ENCODE results near the gene BRD1. TPM values are rescaled to one million over a fixed set of nuclear protein-coding genes. Genes with fewer than 3 reads are reported as not detected.

Gene BRD1
- total and polyA plus RNA-seq, 2 experiments from 2014 or later: 12.3 to 33.8 TPM

DNA sequence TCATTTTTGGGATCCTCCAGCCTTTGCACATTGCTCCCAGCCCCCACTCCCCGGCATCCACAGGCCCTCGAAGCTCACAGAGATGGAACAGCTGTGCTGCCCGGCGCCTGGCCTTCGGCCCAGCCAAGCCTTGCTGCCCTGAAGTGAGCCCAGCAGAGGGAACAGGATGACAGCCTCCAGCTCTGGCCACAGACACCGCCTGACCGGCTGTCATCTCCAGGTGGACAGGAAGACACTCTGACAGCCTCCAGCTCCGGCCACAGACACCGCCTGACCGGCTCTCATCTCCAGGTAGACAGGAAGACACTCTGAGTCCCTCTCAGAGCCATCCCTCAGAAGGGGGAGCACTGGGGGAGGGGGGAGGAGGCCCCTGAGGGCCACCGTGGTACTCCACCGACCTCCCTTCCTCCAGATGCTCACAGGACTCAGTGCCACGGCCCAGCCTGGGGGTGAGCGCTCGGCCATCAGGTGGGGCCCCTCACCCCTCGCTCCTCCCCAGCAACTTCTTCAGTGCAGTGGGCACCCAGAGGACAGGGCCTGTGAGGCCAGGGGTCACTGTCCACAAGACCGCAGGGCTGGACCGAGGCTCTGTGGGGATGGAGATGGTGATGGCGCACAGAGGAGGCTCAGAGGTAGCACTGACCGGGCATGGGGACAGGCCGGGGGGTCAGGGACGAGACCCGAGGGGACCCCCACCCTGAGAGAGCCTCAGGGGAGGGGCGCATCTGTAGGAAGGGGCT, 58.6 kb downstream of the BRD1 start (continued):
- TF ChIP-seq, protein P1, sequence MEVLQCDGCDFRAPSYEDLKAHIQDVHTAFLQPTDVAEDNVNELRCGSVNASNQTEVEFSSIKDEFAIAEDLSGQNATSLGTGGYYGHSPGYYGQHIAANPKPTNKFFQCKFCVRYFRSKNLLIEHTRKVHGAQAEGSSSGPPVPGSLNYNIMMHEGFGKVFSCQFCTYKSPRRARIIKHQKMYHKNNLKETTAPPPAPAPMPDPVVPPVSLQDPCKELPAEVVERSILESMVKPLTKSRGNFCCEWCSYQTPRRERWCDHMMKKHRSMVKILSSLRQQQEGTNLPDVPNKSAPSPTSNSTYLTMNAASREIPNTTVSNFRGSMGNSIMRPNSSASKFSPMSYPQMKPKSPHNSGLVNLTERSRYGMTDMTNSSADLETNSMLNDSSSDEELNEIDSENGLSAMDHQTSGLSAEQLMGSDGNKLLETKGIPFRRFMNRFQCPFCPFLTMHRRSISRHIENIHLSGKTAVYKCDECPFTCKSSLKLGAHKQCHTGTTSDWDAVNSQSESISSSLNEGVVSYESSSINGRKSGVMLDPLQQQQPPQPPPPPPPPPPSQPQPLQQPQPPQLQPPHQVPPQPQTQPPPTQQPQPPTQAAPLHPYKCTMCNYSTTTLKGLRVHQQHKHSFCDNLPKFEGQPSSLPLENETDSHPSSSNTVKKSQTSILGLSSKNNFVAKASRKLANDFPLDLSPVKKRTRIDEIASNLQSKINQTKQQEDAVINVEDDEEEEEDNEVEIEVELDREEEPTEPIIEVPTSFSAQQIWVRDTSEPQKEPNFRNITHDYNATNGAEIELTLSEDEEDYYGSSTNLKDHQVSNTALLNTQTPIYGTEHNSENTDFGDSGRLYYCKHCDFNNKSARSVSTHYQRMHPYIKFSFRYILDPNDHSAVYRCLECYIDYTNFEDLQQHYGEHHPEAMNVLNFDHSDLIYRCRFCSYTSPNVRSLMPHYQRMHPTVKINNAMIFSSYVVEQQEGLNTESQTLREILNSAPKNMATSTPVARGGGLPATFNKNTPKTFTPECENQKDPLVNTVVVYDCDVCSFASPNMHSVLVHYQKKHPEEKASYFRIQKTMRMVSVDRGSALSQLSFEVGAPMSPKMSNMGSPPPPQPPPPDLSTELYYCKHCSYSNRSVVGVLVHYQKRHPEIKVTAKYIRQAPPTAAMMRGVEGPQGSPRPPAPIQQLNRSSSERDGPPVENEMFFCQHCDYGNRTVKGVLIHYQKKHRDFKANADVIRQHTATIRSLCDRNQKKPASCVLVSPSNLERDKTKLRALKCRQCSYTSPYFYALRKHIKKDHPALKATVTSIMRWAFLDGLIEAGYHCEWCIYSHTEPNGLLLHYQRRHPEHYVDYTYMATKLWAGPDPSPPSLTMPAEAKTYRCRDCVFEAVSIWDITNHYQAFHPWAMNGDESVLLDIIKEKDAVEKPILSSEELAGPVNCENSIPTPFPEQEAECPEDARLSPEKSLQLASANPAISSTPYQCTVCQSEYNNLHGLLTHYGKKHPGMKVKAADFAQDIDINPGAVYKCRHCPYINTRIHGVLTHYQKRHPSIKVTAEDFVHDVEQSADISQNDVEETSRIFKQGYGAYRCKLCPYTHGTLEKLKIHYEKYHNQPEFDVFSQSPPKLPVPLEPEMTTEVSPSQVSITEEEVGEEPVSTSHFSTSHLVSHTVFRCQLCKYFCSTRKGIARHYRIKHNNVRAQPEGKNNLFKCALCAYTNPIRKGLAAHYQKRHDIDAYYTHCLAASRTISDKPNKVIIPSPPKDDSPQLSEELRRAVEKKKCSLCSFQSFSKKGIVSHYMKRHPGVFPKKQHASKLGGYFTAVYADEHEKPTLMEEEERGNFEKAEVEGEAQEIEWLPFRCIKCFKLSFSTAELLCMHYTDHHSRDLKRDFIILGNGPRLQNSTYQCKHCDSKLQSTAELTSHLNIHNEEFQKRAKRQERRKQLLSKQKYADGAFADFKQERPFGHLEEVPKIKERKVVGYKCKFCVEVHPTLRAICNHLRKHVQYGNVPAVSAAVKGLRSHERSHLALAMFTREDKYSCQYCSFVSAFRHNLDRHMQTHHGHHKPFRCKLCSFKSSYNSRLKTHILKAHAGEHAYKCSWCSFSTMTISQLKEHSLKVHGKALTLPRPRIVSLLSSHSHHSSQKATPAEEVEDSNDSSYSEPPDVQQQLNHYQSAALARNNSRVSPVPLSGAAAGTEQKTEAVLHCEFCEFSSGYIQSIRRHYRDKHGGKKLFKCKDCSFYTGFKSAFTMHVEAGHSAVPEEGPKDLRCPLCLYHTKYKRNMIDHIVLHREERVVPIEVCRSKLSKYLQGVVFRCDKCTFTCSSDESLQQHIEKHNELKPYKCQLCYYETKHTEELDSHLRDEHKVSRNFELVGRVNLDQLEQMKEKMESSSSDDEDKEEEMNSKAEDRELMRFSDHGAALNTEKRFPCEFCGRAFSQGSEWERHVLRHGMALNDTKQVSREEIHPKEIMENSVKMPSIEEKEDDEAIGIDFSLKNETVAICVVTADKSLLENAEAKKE (CRISPR knock-in tag; IDR thresholded peaks at IDR 0.05): no peak
- TF ChIP-seq, protein P2, sequence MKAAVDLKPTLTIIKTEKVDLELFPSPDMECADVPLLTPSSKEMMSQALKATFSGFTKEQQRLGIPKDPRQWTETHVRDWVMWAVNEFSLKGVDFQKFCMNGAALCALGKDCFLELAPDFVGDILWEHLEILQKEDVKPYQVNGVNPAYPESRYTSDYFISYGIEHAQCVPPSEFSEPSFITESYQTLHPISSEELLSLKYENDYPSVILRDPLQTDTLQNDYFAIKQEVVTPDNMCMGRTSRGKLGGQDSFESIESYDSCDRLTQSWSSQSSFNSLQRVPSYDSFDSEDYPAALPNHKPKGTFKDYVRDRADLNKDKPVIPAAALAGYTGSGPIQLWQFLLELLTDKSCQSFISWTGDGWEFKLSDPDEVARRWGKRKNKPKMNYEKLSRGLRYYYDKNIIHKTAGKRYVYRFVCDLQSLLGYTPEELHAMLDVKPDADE (IDR thresholded peaks at IDR 0.05): no peak

DNA sequence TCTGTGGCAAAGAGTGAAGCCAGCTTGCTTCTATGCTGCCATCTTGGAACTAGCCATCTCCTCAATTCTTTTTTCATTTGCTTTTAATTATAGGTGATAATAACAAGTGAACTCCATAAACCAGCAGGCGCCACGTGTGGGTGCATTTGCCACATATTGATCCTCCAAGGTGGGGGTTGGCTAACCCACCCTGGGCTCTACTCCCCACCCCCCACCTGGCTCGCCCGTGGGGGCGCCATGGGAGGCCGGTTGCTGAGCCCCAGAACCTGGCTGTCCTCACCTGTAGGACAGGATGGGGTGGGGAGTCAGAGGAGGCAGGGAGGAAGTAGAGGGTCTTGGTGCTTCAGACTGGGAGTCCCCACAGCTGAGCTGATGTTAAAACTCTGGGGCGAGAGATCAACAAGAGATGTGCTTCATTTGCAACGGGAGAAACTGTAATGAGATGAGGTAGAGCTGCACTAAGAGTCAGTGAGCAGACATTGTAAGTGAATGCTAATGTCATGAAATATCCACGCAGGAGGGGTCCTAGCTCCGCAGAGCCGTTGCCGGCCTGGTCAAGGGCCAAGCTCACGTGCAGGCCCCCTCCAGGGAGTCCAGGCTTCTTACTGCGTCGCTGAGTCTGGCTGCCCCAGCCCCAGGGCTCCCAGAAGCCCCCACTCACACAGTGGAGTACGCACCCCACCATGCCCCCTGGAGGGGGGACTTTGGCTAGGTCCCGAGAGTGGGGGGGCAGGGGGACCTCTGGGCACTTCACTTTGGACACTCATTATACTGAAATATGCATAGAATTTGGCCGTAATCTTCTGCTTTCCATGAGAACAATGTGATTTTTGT, 59.4 kb downstream of the BRD1 start:
- no peak overlapping the region for H2AFZ ChIP-seq
- H3K27me3 ChIP-seq (ENCODE audit: insufficient read depth): no peaks in the 10 kb centered on the region
- ATAC-seq: no peak
- peaks cover 3% of the 10 kb centered on the region; the same call in 1 of the 2 replicates for H3K36me3 ChIP-seq (ENCODE audit: insufficient read depth)
- peaks cover 16% of the 10 kb centered on the region for H3K27me3 Mint-ChIP-seq (ENCODE audit: insufficient read depth, low read depth, poor library complexity)
- H3K4me3 Mint-ChIP-seq: no peak overlapping the region; the same call in 2 of the 3 replicates
- no peak overlapping the region for H3K4me3 ChIP-seq
- no peak overlapping the region for H3K4me2 ChIP-seq
- TF ChIP-seq EZH2 (IDR thresholded peaks at IDR 0.05; ENCODE audit: low read depth, unreplicated experiment): no peak
- TF ChIP-seq, protein P1 (CRISPR knock-in tag; IDR thresholded peaks at IDR 0.05): no peak
- no peak for TF ChIP-seq POLR2AphosphoS5 (IDR thresholded peaks at IDR 0.05; ENCODE audit: low read depth)
- H3K27ac ChIP-seq (ENCODE audit: low read depth): no peak overlapping the region
- H3K9me3 Mint-ChIP-seq: peaks cover 14% of the 10 kb centered on the region
- no peaks in the 10 kb centered on the region for H3K9me2 ChIP-seq (ENCODE audit: insufficient read depth)
- H3K27ac Mint-ChIP-seq: no peak overlapping the region
- H3F3A ChIP-seq (replicated peaks; ENCODE audit: low read depth): no peaks in the 10 kb centered on the region
- peaks cover 8% of the 10 kb centered on the region for H3K36me3 Mint-ChIP-seq (ENCODE audit: low read depth)
- H3K79me2 ChIP-seq (replicated peaks; ENCODE audit: insufficient read depth): no peaks in the 10 kb centered on the region
- no peak for DNase-seq (ENCODE audit: low spot score)
- no peaks in the 10 kb centered on the region for H3K4me1 ChIP-seq (ENCODE audit: insufficient read depth)
- peaks cover 9% of the 10 kb centered on the region for H3K4me1 Mint-ChIP-seq
- H4K20me1 ChIP-seq (replicated peaks; ENCODE audit: insufficient read depth): peaks cover 11% of the 10 kb centered on the region

Data from GM23338 (cell line).